Epithelial cell of proximal tubule (primary cell): ENCODE measurements around the gene TJAP1. TPM values are rescaled to one million over a fixed set of nuclear protein-coding genes. Genes with fewer than 3 reads are reported as not detected.

Experiments used
- DNase-seq: peaks from one replicate; pipeline ENCODE4 v3.0.0-alpha.2; 2011; ENCODE audit warnings: low read depth
- H3K4me3 ChIP-seq: 2 replicates; pipeline ENCODE4 v1.5.1; 2011; ENCODE audit warnings: low read depth, mild to moderate bottlenecking, low read length
- CTCF ChIP-seq: conservative IDR thresholded peaks from 2 replicates; pipeline ENCODE4 v1.5.1; 2012; ENCODE audit warnings: low read depth, mild to moderate bottlenecking, low read length
- total RNA-seq: library from RNA; depleted of rRNA; stranded (reverse); fragments of >200 nt; gene quantifications from 2 replicates; pipeline ENCODE4 v1.2.3, GENCODE V29; 2015

The TJAP1 gene
- total RNA-seq, 1 donor from 2014 or later, result 17.8 TPM

DNA sequence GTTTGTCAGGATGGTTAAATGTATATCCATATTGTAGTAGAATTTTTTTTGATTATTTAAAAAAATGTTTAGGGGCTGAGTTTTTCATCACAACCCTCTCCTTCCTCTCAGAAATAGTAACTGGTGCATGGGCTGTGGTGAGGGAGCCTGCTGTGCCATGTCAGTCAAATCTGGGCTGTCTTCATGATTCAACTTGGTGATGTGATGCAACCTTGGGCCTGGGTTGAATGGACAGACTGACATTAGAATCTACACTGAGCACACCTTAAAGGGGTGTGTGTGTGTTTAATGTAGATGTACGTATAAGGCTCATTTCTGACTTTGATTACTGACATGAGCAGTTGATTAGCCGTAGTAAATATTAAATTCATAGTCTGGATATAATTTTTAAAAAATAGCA is 3.7 kb downstream of the TJAP1 start:
- no peak overlapping the region for H3K4me3 ChIP-seq
- no peak for DNase-seq
- no peak for TF ChIP-seq CTCF

DNA sequence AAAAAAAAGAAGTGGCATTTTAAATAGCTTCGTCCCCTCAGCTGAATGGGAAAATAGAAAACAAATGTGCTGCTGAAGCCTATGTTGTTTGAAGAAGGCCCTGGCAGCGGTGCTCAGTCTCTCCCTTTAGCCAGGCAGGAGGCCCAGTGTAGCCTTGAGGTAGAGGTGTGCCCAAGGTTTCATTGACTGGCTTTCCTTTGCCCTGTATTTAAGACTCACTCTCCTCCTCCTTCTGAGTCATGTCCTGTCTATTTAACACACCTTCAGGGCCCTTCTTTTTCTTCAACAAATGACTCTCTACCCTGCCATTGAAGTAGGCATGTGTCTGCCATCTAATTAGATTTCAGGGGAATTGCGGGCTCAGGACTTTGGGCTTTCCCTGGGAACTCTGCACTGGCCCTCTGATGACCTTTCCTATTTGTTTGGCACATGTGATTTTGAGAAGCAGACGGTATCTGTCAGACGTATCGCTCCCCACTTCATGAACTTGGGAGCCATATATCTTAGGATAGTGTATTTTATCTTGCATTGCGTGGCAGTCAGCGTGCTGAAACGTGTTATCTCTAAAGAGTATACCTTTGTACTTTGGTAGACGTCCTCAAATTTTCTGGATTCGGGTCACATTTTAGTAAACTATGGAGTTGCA is 4.3 kb downstream of the TJAP1 start:
- no peak overlapping the region for H3K4me3 ChIP-seq
- no peak for TF ChIP-seq CTCF
- DNase-seq, result no peak

- TF ChIP-seq CTCF, result no peak
- DNase-seq, result no peak
- H3K4me3 ChIP-seq, result no peak overlapping the region
Measured at GRCh38 chr6:43488667-43489276, 11.4 kb downstream of the TJAP1 start.

- no peak for DNase-seq
- H3K4me3 ChIP-seq, result no peak overlapping the region
- TF ChIP-seq CTCF, result no peak
Measured at GRCh38 chr6:43489277-43490072, 12.1 kb downstream of the TJAP1 start.

GRCh38 chr6:43490523-43490939 is 13.2 kb downstream of the TJAP1 start:
- H3K4me3 ChIP-seq, result no peak overlapping the region
- TF ChIP-seq CTCF, result no peak
- DNase-seq, result no peak

GRCh38 chr6:43491750-43492661 is 14.6 kb downstream of the TJAP1 start:
- no peak for TF ChIP-seq CTCF
- DNase-seq, result no peak
- no peak overlapping the region for H3K4me3 ChIP-seq
